Measurements from ENCODE around the gene TEX10. TPM values are rescaled to one million over a fixed set of nuclear protein-coding genes. Genes with fewer than 3 reads are reported as not detected.

Gene TEX10
- total RNA-seq = 22.9 and 34.0 TPM in 2 replicates

GRCh38 chr9:100352727-100353505 is at the start of gene TEX10:
Gene TEX10 (minus strand): TSS chr9:100352942. CDS start chr9:100349363, 3,579 bp downstream.

Other genes starting within 250 kb of the TEX10 start
- gene MSANTD3, start 74.2 kb upstream of the TEX10 start, total RNA-seq = 74.1 and 85.9 TPM in 2 replicates
- 8.8 and 10.7 TPM in 2 replicates for gene TMEFF1, start 120.2 kb upstream of the TEX10 start, total RNA-seq
- gene CAVIN4, start 225.1 kb upstream of the TEX10 start, total RNA-seq = 1.6 and 3.3 TPM in 2 replicates

Data from vein endothelial cell (primary cell).